Endothelial cell of hepatic sinusoid (primary cell): ENCODE results near the gene SLC9A4.
"Not testable (repeated sequence)": the region's sequence is repeated elsewhere in the genome, so short reads cannot be mapped to it uniquely, and the experiment has no call there.

Experiments
- in situ Hi-C: cut with HindIII; loops from 2 replicates; pipeline ENCODE4 v1.10.0; 2017; ENCODE audit warnings: low sequenced_read_pairs

The SLC9A4 gene

GRCh38 chr2:102540882-102541281, 67.9 kb downstream of the SLC9A4 start:
- in situ Hi-C loops = loop anchor here (5.0 kb wide), 1 partner anchor 51 kb away; no protein-coding TSS in a partner anchor

- in situ Hi-C loops = loop anchor here (5.0 kb wide), 1 partner anchor 48 kb away; no protein-coding TSS in a partner anchor
These were observed 71.2 kb downstream of the SLC9A4 start for GRCh38 chr2:102544182-102544581.

- in situ Hi-C loops = no loop called here
These were observed 74.4 kb downstream of the SLC9A4 start for GRCh38 chr2:102547462-102547861.

GRCh38 chr2:102549027-102549426, 76.0 kb downstream of the SLC9A4 start:
- in situ Hi-C loops = no loop called here

- in situ Hi-C loops = no loop called here
These were observed 77.1 kb downstream of the SLC9A4 start for GRCh38 chr2:102550151-102550550.

DNA sequence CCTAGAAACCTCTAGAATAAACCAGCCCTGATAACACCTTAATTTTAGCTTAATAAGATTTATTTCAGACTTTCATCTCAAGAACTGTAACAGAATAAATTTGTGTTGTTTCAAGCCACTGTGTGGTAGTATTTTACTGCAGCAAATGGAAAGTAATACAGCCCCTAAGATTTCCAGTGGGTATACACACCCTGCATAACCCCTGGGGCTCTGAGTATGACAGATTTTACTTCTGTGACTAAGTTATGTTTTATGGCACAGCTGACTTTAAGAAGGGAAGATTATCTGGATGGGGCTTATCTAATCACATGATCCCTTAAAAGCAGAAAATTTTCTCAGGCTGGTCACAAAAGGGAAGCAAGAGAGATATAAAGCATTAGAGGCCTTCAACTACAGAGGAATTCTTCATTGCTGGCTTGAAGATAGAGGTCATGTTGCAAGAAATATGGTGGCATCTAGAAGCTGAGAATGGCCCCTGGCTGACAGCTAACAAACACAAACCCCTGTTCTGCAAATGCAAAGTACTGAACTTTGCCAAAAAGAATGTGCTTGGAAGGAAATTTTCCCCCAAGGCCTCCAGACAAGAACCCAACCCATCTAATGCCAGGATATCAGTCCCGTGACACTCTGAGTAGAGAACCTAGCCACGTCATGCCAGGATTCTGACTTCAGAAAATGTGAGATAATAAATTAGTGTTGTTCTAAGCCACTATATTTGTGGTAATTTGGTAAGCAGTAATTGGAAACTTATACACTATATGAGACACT, 78.5 kb downstream of the SLC9A4 start:
- in situ Hi-C loops = no loop called here

DNA sequence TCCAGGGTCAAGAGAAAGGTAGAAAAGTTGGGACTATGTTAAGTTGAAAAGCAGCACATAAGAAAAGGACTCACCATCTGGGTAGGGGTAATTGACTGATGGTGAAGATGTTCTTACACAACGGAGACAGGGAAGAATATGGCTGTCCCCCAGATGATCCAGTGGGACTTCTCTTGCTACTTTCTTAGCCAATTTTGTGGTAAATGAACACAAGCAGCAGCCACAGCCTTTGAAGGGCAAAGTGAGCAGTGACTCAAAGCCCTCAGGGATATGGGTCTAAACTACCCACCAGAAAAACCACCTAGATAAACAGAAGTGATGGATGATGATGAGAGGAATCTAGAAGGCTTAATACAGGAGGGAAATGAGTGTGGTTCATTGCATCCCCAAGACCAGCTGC, 80.6 kb downstream of the SLC9A4 start:
- in situ Hi-C loops = no loop called here

GRCh38 chr2:102558463-102558862, 85.4 kb downstream of the SLC9A4 start:
- in situ Hi-C loops = no loop called here

- in situ Hi-C loops = not testable (repeated sequence)
These were observed 89.5 kb downstream of the SLC9A4 start for GRCh38 chr2:102562542-102562941.

GRCh38 chr2:102575888-102576287, 102.9 kb downstream of the SLC9A4 start:
- in situ Hi-C loops = no loop called here

- in situ Hi-C loops = no loop called here
These were observed 105.3 kb downstream of the SLC9A4 start for GRCh38 chr2:102578376-102578775.

DNA sequence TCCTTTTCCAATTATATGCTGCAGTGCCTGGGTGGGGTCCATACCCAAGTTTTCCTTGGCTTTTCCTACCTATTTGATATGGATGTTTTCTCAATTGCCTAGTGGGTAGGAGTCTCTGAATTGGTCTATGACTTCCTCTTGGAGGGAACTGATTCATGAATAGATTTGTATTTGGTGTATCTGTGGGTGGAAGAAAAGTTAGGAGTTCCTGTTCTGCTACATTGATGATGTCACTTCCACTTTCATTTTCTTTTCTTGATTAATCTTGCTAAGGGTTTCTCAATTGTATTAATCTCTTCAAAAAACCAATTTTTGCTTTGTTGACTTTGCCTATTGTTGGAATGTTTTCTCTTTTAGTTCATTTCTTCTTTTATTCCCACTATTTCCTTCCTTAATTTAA, 108.9 kb downstream of the SLC9A4 start:
- in situ Hi-C loops = no loop called here

DNA sequence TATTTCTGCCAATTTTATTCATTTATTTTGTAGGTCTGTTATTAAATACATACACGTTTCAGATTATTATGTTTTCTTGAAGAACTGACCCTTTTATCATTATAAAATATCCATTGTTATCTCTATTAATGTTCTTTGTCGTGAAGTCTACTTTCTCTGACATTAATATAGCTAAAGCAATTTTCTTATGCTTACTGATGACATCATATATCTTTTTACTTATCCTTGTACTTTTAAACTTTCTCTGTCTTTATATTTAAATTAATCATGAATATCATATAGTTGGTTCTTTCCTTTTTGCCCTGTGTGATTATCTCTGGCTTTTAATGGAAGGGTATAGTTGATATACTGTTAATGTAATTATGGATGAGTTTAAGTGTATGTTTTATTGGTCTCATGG, 109.8 kb downstream of the SLC9A4 start:
- in situ Hi-C loops = no loop called here
